Keratinocyte (primary cell): ENCODE results near the gene CHPT1.

Experiments
- EZH2 ChIP-seq: IDR thresholded peaks from one replicate; pipeline ENCODE4 v1.6.1; 2012; ENCODE audit warnings: inconsistent platforms, mild to moderate bottlenecking, low read length, moderate library complexity
- TF ChIP-seq, protein P1 (sequence below), 3 experiments: IDR thresholded peaks in 1 of 3; conservative IDR thresholded peaks in 1 of 3; optimal IDR thresholded peaks in 1 of 3; 2 replicates in 2 of 3; 3 replicates in 1 of 3; pipeline versions ENCODE3 to v1.5.1; 2011; ENCODE audit warnings: low read length in 3 of 3, mild to moderate bottlenecking in 3 of 3, moderate library complexity in 2 of 3, control low read depth in 1 of 3, inconsistent platforms in 1 of 3; ENCODE audit not compliant: insufficient read depth in 2 of 3; ENCODE audit errors: extremely low read depth in 1 of 3

- TF ChIP-seq, protein P1, sequence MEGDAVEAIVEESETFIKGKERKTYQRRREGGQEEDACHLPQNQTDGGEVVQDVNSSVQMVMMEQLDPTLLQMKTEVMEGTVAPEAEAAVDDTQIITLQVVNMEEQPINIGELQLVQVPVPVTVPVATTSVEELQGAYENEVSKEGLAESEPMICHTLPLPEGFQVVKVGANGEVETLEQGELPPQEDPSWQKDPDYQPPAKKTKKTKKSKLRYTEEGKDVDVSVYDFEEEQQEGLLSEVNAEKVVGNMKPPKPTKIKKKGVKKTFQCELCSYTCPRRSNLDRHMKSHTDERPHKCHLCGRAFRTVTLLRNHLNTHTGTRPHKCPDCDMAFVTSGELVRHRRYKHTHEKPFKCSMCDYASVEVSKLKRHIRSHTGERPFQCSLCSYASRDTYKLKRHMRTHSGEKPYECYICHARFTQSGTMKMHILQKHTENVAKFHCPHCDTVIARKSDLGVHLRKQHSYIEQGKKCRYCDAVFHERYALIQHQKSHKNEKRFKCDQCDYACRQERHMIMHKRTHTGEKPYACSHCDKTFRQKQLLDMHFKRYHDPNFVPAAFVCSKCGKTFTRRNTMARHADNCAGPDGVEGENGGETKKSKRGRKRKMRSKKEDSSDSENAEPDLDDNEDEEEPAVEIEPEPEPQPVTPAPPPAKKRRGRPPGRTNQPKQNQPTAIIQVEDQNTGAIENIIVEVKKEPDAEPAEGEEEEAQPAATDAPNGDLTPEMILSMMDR (optimal IDR thresholded peaks at IDR 0.05 in 1 of 3, IDR thresholded peaks at IDR 0.05 in 1 of 3, conservative IDR thresholded peaks at IDR 0.05 in 1 of 3; ENCODE audit: extremely low read depth in 1 of 3, insufficient read depth in 2 of 3, low read length in 3 of 3) = no peak
- TF ChIP-seq EZH2 = no peak
Measured at GRCh38 chr12:101695706-101696105, 1.7 kb upstream of the CHPT1 start.
